Measurements from ENCODE around the gene IRF1.

The IRF1 gene

GRCh38 chr5:132505641-132506040, 15.1 kb upstream of the IRF1 start:
- H3K4me3 ChIP-seq (ENCODE audit: low read depth, low read length) = no peak overlapping the region
- TF ChIP-seq, protein P1, sequence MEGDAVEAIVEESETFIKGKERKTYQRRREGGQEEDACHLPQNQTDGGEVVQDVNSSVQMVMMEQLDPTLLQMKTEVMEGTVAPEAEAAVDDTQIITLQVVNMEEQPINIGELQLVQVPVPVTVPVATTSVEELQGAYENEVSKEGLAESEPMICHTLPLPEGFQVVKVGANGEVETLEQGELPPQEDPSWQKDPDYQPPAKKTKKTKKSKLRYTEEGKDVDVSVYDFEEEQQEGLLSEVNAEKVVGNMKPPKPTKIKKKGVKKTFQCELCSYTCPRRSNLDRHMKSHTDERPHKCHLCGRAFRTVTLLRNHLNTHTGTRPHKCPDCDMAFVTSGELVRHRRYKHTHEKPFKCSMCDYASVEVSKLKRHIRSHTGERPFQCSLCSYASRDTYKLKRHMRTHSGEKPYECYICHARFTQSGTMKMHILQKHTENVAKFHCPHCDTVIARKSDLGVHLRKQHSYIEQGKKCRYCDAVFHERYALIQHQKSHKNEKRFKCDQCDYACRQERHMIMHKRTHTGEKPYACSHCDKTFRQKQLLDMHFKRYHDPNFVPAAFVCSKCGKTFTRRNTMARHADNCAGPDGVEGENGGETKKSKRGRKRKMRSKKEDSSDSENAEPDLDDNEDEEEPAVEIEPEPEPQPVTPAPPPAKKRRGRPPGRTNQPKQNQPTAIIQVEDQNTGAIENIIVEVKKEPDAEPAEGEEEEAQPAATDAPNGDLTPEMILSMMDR (IDR thresholded peaks at IDR 0.05; ENCODE audit: low read depth, low read length, missing control alignments) = no peak
- DNase-seq (ENCODE audit: low read depth) = no peak

DNA sequence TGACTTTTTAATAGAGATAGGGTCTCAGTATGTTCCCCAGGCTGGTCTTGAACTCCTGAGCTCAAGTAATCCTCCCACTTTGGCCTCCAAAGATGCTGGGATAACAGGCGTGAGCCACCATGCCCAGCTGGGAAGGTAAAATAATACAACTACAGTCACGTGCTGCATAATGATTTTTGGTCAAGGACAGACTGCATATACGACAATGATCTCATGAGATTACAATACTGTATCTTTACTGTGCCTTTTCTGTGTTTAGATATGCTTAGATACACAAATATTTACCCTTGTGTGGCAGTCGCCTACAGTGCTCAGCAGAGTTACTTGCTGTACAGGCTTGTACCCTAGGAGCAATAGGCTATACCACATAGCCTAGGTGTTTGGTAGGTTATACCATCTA, 14.2 kb upstream of the IRF1 start:
- DNase-seq (ENCODE audit: low read depth) = no peak
- TF ChIP-seq, protein P1 (IDR thresholded peaks at IDR 0.05; ENCODE audit: low read depth, low read length, missing control alignments) = no peak
- H3K4me3 ChIP-seq (ENCODE audit: low read depth, low read length) = no peak overlapping the region

DNA sequence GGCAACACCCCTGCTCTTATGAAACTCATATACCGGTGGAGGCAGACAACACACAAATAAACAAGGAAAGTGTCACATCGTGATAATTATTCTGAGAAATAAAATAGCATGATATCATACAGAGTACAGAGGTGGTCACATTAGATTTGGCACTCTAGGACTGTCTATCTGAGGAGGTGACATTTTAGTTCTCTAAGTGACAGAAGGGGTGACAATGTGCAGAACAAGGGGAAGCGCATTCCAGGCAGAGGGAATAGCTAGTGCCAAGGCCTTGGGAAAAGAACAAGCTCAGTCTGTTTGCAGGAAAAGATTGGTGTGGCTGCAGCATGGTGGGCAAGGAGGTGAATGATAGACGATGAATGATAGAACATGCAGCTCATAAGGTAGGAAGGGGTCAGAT, 12.7 kb upstream of the IRF1 start:
- DNase-seq (ENCODE audit: low read depth) = no peak
- TF ChIP-seq, protein P1 (IDR thresholded peaks at IDR 0.05; ENCODE audit: low read depth, low read length, missing control alignments) = no peak
- H3K4me3 ChIP-seq (ENCODE audit: low read depth, low read length) = no peak overlapping the region

- H3K4me3 ChIP-seq (ENCODE audit: low read depth, low read length) = no peak overlapping the region
- no peak for DNase-seq (ENCODE audit: low read depth)
- TF ChIP-seq, protein P1 (IDR thresholded peaks at IDR 0.05; ENCODE audit: low read depth, low read length, missing control alignments) = no peak
Observed at GRCh38 chr5:132501961-132502931, 11.7 kb upstream of the IRF1 start.

- no peak for DNase-seq (ENCODE audit: low read depth)
- TF ChIP-seq, protein P1 (IDR thresholded peaks at IDR 0.05; ENCODE audit: low read depth, low read length, missing control alignments) = no peak
- no peak overlapping the region for H3K4me3 ChIP-seq (ENCODE audit: low read depth, low read length)
Observed at GRCh38 chr5:132501629-132501956, 11.0 kb upstream of the IRF1 start.

DNA sequence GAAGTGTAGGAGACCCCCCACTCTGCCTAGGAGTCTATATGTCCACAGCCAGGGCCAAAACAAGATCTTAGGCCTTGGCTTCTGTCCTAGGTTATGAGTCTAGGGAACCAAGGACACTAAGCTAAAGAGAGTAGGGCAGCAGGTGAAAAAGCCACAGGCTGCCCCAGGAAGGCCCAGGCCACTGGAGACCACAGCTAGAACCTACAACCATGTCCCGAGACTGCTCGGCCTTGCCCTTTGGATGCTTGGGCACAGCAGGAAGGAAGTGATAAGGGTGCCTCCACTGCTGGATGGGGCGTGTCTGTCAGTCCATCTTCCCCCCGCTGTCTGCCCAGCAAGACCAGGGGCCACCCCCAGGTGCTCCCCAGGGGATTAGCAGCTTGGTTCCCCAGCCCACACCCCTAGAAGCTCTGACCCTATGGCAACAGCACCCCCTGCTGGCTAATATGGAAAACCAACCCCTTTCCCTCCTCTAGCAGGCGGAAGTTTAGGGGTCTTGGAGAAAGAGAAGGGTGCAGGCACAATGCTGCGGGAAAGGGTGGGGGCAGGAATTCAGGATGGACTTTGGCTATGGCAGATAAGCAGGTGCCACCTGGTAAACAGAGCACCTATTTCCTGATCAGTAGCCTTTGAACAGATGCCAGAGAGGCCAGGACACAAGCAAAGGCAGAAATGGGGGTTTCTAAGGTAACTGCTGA, 10.5 kb upstream of the IRF1 start:
- TF ChIP-seq, protein P1 (IDR thresholded peaks at IDR 0.05; ENCODE audit: low read depth, low read length, missing control alignments) = peak; percentile 86
- DNase-seq (ENCODE audit: low read depth) = peak; percentile 55
- no peak overlapping the region for H3K4me3 ChIP-seq (ENCODE audit: low read depth, low read length)

All from GM12864 (cell line).